ENCODE data around the gene PRR23A. TPM values are rescaled to one million over a fixed set of nuclear protein-coding genes. Genes with fewer than 3 reads are reported as not detected.

Gene PRR23A
- total RNA-seq, 1 donor from 2014 or later, result not detected

DNA sequence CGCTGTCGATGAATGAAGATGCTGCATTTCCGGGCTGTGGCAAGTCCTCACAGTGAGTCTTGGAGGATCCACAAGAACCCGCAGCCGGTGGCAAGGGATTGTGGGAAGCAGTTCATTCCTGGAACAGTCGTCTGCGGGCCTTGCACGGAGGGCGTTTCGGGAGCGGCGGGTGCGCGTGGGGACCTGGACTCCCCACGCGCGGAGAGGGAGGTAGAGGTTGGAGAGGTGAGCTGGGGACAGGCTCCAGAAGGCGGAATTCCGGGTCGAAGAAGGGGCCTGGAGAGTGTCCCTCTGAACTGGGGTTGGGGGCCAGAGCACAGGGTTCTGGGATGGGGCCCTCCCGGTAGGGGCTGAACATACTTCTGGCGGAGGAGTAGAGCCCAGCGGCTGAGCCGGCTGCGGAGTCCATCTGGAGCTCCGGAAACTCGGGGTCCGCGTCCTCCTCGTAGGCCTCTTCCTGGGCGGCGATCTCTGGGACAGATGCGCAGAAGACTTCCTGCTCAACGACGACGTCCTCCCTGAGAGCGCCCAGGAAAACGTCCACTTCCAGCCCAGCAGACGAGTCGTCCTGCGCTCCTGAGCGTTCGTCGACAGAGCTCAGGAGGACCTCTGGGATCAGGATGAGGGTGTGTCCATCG is 593 bp downstream of the PRR23A start:
- DNase-seq, result no peak
- TF ChIP-seq, protein P1, sequence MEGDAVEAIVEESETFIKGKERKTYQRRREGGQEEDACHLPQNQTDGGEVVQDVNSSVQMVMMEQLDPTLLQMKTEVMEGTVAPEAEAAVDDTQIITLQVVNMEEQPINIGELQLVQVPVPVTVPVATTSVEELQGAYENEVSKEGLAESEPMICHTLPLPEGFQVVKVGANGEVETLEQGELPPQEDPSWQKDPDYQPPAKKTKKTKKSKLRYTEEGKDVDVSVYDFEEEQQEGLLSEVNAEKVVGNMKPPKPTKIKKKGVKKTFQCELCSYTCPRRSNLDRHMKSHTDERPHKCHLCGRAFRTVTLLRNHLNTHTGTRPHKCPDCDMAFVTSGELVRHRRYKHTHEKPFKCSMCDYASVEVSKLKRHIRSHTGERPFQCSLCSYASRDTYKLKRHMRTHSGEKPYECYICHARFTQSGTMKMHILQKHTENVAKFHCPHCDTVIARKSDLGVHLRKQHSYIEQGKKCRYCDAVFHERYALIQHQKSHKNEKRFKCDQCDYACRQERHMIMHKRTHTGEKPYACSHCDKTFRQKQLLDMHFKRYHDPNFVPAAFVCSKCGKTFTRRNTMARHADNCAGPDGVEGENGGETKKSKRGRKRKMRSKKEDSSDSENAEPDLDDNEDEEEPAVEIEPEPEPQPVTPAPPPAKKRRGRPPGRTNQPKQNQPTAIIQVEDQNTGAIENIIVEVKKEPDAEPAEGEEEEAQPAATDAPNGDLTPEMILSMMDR (IDR thresholded peaks at IDR 0.05), result no peak
- intact Hi-C loops (cut with DNase I), result no loop called here

GRCh38 chr3:138995706-138996105 is 10.4 kb downstream of the PRR23A start:
- no peak overlapping the region for H3K4me3 ChIP-seq

More for the DNA sequence above, 593 bp downstream of the PRR23A start:
- ATAC-seq, result peak; percentile 12
- no peak overlapping the region for H3K27ac ChIP-seq
- H3K4me1 ChIP-seq, result no peaks in the 10 kb centered on the region
- no peaks in the 10 kb centered on the region for H3K27me3 ChIP-seq
- H3K4me3 ChIP-seq, result no peak overlapping the region
- H3K9me3 ChIP-seq, result no peaks in the 10 kb centered on the region
- no peaks in the 10 kb centered on the region for H3K36me3 ChIP-seq

GRCh38 chr3:138987181-138987580 is 18.9 kb downstream of the PRR23A start:
- H3K9me3 ChIP-seq, result no peaks in the 10 kb centered on the region
- DNase-seq (no peak), ATAC-seq (no peak)
- H3K4me3 ChIP-seq, result no peak overlapping the region
- H3K4me1 ChIP-seq, result no peaks in the 10 kb centered on the region
- H3K36me3 ChIP-seq, result no peaks in the 10 kb centered on the region
- intact Hi-C loops (cut with DNase I), result no loop called here
- TF ChIP-seq, protein P1 (IDR thresholded peaks at IDR 0.05), result no peak
- H3K27me3 ChIP-seq, result no peaks in the 10 kb centered on the region
- no peak overlapping the region for H3K27ac ChIP-seq

More at GRCh38 chr3:138995706-138996105, 10.4 kb downstream of the PRR23A start:
- TF ChIP-seq, protein P1 (IDR thresholded peaks at IDR 0.05), result no peak
- H3K9me3 ChIP-seq, result no peaks in the 10 kb centered on the region
- H3K27me3 ChIP-seq, result no peaks in the 10 kb centered on the region
- no peak for ATAC-seq
- intact Hi-C loops (cut with DNase I), result no loop called here
- H3K27ac ChIP-seq, result no peak overlapping the region
- no peaks in the 10 kb centered on the region for H3K36me3 ChIP-seq
- DNase-seq, result no peak
- H3K4me1 ChIP-seq, result no peaks in the 10 kb centered on the region

- no peaks in the 10 kb centered on the region for H3K36me3 ChIP-seq
- intact Hi-C loops (cut with DNase I), result no loop called here
- TF ChIP-seq, protein P1 (IDR thresholded peaks at IDR 0.05), result no peak
- no peak overlapping the region for H3K4me3 ChIP-seq
- DNase-seq (no peak), ATAC-seq (no peak)
- H3K4me1 ChIP-seq, result no peaks in the 10 kb centered on the region
- no peaks in the 10 kb centered on the region for H3K27me3 ChIP-seq
- no peaks in the 10 kb centered on the region for H3K9me3 ChIP-seq
- H3K27ac ChIP-seq, result no peak overlapping the region
These were observed 20.1 kb downstream of the PRR23A start for GRCh38 chr3:138985932-138986331.

- Histone ChIP-seq H3K4me3 (no peak overlapping the region), H3K9me3 (no peaks in the 10 kb centered on the region), H3K4me1 (no peaks in the 10 kb centered on the region), H3K27me3 (no peaks in the 10 kb centered on the region), H3K27ac (no peak overlapping the region), H3K36me3 (no peaks in the 10 kb centered on the region)
- DNase-seq (no peak), ATAC-seq (no peak)
- TF ChIP-seq, protein P1 (IDR thresholded peaks at IDR 0.05), result no peak
- intact Hi-C loops (cut with DNase I), result no loop called here
These were observed 21.3 kb downstream of the PRR23A start for GRCh38 chr3:138984816-138985215.

GRCh38 chr3:138976047-138976446 is 30.0 kb downstream of the PRR23A start:
- intact Hi-C loops (cut with DNase I), result no loop called here
- Histone ChIP-seq H3K4me3 (no peak overlapping the region), H3K36me3 (no peaks in the 10 kb centered on the region), H3K27ac (no peak overlapping the region), H3K9me3 (no peaks in the 10 kb centered on the region), H3K4me1 (no peaks in the 10 kb centered on the region), H3K27me3 (no peaks in the 10 kb centered on the region)
- TF ChIP-seq, protein P1 (IDR thresholded peaks at IDR 0.05), result no peak
- no peak for DNase-seq
- no peak for ATAC-seq
